ENCODE data around the gene LETM1.

Gene LETM1

DNA sequence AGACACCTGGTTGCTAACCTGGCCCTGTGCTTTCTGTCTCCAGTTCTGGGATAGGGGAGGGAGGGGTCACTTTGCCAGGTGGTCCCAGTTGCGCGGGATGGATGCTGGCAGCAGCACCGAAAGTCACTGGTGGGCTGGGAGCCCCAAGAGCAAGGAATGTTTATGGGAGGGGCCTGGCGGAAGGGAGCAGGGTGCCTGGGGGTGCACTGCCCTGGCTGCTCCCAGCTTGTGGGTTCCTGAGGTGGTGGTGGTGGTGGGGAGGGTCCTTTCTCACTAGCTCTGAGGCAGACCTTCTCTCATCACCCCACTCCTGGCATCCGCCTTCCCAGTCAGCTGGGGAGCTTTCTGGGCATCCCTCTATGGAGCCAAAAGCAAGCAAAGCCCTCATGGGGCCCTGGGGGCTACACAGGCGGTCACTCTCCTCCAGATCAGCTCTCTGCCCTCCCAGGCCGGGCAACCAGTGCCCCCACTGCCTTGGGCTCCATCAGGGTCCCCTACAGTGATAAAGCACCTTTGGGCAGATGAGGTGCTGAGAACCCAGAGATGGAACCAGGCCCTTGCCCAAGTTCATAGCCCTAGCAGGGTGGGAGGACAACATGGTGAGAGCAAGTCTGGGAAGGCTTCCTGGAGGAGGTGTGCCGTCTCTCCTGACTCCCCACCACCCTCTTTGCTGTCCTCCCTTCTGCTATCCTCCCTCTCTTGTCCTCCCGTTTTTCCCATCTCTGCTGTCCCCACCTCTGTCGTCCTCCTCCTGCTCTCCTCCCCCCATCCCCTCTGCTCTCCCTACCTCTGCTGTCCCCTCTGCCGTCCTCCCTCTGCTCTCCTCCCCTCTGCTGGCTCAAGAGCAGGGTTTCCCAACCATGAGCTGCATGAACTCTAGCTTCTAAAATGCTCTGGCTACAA is 46.9 kb downstream of the LETM1 start:
- in situ Hi-C loops (cut with MboI; ENCODE audit: low sequenced_read_pairs) = no loop called here

DNA sequence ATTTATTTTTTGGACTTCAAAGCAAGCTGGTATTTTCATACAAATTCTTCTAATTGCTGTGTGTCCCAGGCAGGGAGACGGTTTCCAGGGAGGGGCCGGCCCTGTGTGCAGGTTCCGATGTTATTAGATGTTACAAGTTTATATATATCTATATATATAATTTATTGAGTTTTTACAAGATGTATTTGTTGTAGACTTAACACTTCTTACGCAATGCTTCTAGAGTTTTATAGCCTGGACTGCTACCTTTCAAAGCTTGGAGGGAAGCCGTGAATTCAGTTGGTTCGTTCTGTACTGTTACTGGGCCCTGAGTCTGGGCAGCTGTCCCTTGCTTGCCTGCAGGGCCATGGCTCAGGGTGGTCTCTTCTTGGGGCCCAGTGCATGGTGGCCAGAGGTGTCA is 47.6 kb downstream of the LETM1 start:
- in situ Hi-C loops (cut with MboI; ENCODE audit: low sequenced_read_pairs) = no loop called here

- in situ Hi-C loops (cut with MboI; ENCODE audit: low sequenced_read_pairs) = no loop called here
Measured at GRCh38 chr4:1807332-1807777, 48.6 kb downstream of the LETM1 start.

GRCh38 chr4:1806596-1807331 is 49.2 kb downstream of the LETM1 start:
- in situ Hi-C loops (cut with MboI; ENCODE audit: low sequenced_read_pairs) = no loop called here

DNA sequence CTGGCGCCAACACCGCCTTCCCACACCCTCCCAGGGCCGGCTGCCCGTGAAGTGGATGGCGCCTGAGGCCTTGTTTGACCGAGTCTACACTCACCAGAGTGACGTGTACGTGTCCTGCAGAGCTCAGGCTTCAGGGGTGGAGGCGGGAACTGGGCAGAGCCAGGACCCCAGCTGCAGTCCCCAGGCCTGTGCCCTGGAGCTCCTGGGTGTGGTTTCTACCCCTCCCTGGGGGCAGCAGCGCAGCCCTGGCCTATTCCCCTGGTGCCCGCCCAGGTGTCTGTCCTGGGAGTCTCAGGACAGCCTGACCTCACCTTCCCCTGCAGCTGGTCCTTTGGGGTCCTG is 49.8 kb downstream of the LETM1 start:
- in situ Hi-C loops (cut with MboI; ENCODE audit: low sequenced_read_pairs) = no loop called here

DNA sequence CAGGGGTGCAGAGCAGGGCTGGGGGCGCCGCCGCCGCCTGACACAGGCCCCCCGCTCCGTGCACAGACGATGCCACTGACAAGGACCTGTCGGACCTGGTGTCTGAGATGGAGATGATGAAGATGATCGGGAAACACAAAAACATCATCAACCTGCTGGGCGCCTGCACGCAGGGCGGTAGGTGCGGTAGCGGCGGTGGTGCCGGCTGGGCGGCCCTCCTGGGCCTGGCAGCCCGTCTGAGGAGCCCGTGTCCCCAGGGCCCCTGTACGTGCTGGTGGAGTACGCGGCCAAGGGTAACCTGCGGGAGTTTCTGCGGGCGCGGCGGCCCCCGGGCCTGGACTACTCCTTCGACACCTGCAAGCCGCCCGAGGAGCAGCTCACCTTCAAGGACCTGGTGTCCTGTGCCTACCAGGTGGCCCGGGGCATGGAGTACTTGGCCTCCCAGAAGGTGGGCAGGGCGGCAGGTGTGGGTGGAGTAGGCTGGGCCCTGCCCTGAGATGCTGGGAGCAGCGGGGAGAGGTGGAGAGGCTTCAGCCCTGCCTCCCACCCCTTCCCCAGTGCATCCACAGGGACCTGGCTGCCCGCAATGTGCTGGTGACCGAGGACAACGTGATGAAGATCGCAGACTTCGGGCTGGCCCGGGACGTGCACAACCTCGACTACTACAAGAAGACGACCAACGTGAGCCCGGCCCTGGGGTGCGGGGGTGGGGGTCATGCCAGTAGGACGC is 50.3 kb downstream of the LETM1 start:
- in situ Hi-C loops (cut with MboI; ENCODE audit: low sequenced_read_pairs) = no loop called here

DNA sequence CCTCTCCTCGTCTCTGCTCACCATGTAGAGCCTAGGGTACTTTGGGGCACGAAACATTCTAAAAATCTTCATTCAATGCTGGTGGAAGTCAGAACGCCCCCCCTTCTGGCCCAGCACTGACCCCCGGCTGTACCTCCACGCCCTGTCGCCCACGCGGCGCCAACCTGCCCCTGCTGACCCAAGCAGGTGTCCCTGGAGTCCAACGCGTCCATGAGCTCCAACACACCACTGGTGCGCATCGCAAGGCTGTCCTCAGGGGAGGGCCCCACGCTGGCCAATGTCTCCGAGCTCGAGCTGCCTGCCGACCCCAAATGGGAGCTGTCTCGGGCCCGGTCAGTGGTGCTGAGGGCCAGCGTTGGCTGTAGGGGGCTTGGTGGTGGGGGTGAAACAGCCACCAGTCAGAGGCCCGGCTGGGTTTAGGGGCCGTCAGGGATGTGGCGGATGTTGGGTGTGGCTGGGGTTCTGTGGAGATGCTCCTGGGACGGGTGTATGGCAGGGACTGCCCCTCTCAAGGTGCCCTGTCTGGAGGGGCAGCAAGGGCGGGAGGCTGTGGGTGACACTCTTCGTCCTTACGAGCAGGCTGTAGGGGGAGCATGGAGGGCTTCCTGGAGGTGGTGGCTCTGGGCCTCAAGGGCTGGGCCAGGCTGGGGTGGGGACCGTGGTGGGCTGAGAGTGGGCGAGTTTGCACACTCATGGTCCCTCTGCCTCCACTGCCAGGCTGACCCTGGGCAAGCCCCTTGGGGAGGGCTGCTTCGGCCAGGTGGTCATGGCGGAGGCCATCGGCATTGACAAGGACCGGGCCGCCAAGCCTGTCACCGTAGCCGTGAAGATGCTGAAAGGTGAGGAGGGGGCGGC is 51.1 kb downstream of the LETM1 start:
- in situ Hi-C loops (cut with MboI; ENCODE audit: low sequenced_read_pairs) = no loop called here

- in situ Hi-C loops (cut with MboI; ENCODE audit: low sequenced_read_pairs) = no loop called here
Measured at GRCh38 chr4:1803523-1804423, 52.2 kb downstream of the LETM1 start.

DNA sequence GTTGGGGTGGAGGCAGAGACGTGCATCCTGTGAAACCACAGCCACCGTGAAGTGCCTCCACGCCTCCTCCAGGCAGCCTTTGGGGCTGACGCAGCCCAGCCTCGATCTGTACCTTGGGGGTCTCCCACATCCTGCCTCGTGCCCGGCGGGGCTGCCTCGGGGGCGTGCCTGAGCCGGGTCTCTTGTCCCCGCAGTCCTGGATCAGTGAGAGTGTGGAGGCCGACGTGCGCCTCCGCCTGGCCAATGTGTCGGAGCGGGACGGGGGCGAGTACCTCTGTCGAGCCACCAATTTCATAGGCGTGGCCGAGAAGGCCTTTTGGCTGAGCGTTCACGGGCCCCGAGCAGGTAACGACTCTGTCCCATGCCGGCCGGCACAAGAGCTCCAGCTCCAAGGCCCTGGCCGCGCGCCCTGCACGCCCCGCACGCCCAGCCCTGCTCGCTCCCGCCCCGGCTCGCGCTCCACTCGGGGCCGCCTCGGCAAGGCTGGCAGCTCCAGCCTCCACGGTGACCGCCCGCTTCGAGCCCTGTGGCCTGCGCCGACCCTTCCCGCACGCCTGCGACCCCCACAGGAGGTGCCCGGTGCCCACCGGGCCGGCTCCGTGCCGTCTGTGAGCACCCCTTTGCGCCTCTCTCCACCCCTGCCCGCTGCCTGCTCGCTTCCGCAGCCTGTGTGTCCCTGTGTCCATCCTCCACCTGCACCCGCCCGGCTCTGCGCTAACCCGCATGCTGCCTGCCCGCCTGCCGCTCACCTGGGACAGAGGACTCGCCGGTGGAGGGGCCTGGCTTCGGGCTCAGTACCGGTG is 53.0 kb downstream of the LETM1 start:
- in situ Hi-C loops (cut with MboI; ENCODE audit: low sequenced_read_pairs) = no loop called here

DNA sequence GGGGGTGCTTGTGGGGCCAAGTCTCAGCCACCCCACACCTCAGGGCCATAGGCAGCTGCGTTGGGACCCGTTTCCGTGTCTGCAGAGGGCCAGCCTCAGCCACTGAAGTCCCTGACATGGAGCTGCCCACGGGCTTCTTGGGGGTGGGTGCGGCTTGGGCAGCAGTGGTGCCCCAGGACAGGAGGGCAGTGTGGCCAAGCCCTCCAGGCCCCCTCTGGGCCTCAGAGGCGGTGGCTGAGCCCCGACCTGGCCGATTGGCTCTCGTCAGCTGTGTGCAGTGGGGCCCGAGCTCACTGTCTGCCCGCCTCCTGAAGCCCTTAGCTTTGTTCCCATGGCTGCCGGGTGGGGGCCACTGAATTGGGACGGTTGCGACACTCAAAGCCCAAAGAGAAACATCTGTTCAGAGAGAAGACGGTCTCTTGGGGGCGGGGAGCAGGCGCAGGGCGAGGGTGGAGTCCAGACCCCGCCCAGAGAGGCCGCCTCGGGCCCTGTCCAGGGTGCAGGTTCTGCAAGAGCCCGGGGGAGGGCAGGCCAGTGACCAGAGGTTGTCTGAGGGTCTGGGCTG is 53.7 kb downstream of the LETM1 start:
- in situ Hi-C loops (cut with MboI; ENCODE audit: low sequenced_read_pairs) = no loop called here

GRCh38 chr4:1801286-1801958 is 54.5 kb downstream of the LETM1 start:
- in situ Hi-C loops (cut with MboI; ENCODE audit: low sequenced_read_pairs) = no loop called here

DNA sequence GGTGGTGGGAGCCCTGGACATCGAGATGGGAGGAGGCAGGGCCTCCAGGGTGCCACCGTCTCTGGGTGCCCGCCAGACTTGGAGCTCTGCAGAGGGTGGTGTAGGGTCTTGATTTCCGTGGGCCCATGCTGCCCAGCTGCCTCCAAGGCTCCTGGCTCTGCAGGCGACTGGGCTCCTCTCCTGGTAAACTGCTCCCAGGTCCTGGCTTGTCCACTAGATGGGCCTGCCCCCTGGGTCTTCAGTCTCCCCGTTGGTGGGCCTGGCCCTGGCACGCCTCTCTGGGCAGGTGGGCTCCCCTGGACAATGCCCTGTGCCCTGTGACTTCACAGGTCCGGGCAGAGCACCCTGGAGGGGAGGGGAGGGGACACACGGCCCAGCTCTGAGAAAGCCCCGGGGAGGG is 55.2 kb downstream of the LETM1 start:
- in situ Hi-C loops (cut with MboI; ENCODE audit: low sequenced_read_pairs) = no loop called here

GRCh38 chr4:1799387-1800375 is 56.3 kb downstream of the LETM1 start:
- in situ Hi-C loops (cut with MboI; ENCODE audit: low sequenced_read_pairs) = no loop called here

- in situ Hi-C loops (cut with MboI; ENCODE audit: low sequenced_read_pairs) = no loop called here
Measured at GRCh38 chr4:1798580-1799386, 57.2 kb downstream of the LETM1 start.

DNA sequence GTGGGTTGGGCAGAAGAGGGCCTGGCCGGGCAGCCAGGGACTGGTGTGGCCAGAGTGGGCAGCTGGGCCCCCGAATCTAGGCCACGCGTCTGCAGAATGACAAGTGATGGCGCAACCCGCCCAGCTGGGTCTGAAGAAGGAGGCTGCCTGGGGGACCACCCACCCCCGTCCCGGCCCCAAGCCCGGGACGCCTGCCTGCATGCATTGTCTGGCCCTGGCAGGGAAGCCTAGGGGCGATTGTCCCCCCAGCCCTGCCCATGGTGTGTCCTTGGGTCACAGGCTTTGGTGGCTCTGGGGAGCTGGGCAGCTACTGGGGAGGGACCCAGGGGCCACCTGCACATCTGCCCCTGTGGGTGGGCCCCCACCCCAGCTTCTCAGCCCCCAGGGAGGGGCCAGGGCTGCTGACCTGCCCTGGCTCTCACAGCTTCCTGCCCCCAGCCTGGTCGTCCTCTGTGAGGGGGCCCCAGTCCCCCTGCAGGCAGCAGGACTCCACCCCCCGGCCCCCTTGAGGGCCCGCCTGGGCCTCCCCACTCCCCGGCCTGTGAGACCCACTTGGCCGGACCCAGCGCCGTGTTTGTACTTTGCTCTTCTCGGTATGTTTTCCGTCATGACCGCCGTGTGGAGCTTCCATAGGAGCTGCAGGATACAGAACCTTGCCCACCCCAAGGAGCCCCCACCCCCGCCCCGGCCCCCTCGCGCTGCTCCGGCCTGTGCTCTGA is 57.9 kb downstream of the LETM1 start:
- in situ Hi-C loops (cut with MboI; ENCODE audit: low sequenced_read_pairs) = no loop called here

All from hTERT RPE-1 (cell line).